ENCODE data around the gene PCDH9.

The PCDH9 gene

DNA sequence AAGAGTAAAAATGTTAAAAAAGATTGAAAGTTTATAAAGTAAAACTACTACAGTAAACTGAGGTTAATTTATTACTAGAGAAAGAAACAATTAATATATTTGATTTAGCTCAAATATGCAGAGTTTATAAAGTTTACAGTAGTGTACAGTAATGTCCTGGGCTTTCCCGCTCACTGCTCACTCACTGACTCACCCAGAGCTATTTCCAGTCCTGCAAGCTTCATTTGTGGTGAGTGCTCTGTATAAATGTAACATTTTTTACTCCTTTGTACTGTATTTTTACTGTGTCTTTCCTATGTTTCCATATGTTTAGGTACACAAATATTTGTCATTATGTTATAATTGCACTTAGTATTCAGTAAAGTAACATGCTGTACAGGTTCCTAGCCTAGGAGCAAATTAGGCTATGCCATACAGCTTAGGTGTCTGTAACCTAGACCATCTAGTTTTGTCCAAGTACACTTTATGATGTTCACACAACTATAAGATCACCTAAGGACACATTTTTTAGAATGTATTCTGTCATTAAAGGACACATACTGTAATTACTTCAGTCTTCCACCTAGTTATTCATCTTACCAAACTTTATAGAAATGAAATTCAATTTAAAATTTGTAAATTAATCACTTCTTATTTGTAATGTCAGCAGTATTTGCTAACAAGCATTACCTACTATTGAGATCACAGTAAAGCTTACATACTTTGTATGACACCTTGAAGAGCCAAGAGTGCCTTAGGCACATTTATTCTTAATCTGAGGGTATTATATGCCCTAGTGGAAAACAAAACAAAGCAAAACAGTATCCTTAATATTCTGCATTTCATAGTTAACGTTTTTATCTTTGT, 683.4 kb downstream of the PCDH9 start:
- no peak for DNase-seq (ENCODE audit: low read depth)
- H3K4me3 ChIP-seq (ENCODE audit: low read depth, low read length), result no peak overlapping the region
- TF ChIP-seq, protein P1, sequence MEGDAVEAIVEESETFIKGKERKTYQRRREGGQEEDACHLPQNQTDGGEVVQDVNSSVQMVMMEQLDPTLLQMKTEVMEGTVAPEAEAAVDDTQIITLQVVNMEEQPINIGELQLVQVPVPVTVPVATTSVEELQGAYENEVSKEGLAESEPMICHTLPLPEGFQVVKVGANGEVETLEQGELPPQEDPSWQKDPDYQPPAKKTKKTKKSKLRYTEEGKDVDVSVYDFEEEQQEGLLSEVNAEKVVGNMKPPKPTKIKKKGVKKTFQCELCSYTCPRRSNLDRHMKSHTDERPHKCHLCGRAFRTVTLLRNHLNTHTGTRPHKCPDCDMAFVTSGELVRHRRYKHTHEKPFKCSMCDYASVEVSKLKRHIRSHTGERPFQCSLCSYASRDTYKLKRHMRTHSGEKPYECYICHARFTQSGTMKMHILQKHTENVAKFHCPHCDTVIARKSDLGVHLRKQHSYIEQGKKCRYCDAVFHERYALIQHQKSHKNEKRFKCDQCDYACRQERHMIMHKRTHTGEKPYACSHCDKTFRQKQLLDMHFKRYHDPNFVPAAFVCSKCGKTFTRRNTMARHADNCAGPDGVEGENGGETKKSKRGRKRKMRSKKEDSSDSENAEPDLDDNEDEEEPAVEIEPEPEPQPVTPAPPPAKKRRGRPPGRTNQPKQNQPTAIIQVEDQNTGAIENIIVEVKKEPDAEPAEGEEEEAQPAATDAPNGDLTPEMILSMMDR (IDR thresholded peaks at IDR 0.05; ENCODE audit: low read depth, low read length), result no peak
- TF ChIP-seq, protein P2, sequence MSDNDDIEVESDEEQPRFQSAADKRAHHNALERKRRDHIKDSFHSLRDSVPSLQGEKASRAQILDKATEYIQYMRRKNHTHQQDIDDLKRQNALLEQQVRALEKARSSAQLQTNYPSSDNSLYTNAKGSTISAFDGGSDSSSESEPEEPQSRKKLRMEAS (IDR thresholded peaks at IDR 0.05; ENCODE audit: low read depth, low read length), result no peak
- TF ChIP-seq MYC (IDR thresholded peaks at IDR 0.05; ENCODE audit: low read depth, low read length), result no peak
- no peak for TF ChIP-seq POLR2A (IDR thresholded peaks at IDR 0.05; ENCODE audit: extremely low read depth, insufficient read length)

DNA sequence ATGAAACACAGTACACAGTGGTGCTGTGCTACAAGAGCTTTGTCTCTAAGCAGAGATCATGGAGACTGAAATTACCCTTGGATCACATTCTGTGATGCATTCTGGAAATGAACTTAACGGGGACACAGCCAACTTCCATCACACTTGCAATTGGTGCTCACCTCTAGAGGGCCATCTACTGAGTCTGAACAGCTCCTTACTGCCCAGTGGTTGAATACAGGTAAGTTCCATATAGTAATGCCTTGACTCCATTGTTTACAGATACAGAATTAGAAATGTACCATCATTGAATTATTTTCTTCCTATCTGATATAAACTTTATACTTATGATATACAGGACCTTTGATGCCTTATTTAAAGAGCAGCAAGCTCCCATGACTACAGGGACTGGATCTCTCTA, 686.4 kb downstream of the PCDH9 start:
- TF ChIP-seq, protein P1 (IDR thresholded peaks at IDR 0.05; ENCODE audit: low read depth, low read length), result peak; percentile 15
- TF ChIP-seq MYC (IDR thresholded peaks at IDR 0.05; ENCODE audit: low read depth, low read length), result no peak
- no peak overlapping the region for H3K4me3 ChIP-seq (ENCODE audit: low read depth, low read length)
- peak; percentile 13 for DNase-seq (ENCODE audit: low read depth)

DNA sequence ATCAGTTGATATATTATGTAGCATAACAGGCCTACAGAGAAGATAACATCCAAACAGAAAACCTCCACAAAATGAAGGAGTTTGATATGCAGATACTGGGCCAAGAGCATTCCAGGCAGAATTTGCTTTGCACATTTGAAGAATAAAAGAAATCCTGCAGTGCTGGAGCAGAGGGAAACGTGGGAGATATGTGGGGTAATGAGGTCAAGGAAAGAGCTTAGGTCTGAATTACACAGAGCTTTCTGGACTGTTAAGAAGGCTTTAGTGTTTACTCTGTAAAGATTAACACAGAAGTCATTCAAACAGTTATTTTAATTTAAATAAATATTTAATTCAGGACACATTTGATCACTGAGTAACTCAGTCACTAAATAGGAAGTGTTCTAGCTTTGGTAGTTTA, 692.7 kb downstream of the PCDH9 start:
- H3K4me3 ChIP-seq (ENCODE audit: low read depth, low read length), result no peak overlapping the region
- no peak for DNase-seq (ENCODE audit: low read depth)
- TF ChIP-seq, protein P2 (IDR thresholded peaks at IDR 0.05; ENCODE audit: low read depth, low read length), result no peak
- no peak for TF ChIP-seq POLR2A (IDR thresholded peaks at IDR 0.05; ENCODE audit: extremely low read depth, insufficient read length)
- no peak for TF ChIP-seq MYC (IDR thresholded peaks at IDR 0.05; ENCODE audit: low read depth, low read length)
- TF ChIP-seq, protein P1 (IDR thresholded peaks at IDR 0.05; ENCODE audit: low read depth, low read length), result no peak

DNA sequence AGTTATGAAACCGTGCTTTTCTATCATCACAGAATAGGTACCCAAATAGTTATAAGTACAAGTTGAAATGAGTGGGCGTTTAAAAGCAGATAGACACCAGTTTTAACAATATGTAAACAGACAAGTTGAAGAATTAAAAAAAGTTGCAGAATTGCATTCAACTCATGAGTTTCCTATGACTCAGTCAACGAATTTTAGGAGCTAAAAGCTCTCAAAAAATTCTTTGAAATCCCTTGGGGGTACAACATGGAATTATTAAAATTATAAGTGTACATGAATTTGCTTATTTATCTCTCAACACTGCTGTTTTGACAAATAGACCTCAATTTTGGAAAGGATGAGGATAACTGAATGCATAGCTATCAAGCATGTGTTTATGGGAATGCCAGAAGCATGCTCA, 693.4 kb downstream of the PCDH9 start:
- no peak for DNase-seq (ENCODE audit: low read depth)
- TF ChIP-seq MYC (IDR thresholded peaks at IDR 0.05; ENCODE audit: low read depth, low read length) (no peak), POLR2A (IDR thresholded peaks at IDR 0.05; ENCODE audit: extremely low read depth, insufficient read length) (no peak)
- TF ChIP-seq, protein P2 (IDR thresholded peaks at IDR 0.05; ENCODE audit: low read depth, low read length), result no peak
- TF ChIP-seq, protein P1 (IDR thresholded peaks at IDR 0.05; ENCODE audit: low read depth, low read length), result no peak
- H3K4me3 ChIP-seq (ENCODE audit: low read depth, low read length), result no peak overlapping the region

DNA sequence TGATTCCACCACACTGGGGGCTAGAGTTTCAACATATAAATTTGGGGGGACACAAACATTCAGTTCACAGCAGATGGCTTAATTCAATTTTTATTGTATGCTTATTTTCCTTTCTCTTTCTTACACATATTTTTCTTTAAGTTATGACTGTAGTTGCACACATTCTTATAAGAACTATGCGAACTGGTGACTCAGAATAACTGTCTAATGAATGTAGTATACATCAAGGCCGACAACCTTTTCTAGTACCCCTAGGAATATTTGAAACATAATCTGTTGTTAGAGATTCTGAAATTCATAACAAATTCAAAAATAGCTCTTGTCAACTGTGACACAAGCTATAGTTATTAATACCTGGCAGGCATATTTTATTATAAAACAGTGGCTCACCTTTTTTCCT, 695.6 kb downstream of the PCDH9 start:
- TF ChIP-seq, protein P1 (IDR thresholded peaks at IDR 0.05; ENCODE audit: low read depth, low read length), result no peak
- TF ChIP-seq, protein P2 (IDR thresholded peaks at IDR 0.05; ENCODE audit: low read depth, low read length), result no peak
- TF ChIP-seq MYC (IDR thresholded peaks at IDR 0.05; ENCODE audit: low read depth, low read length), result no peak
- TF ChIP-seq POLR2A (IDR thresholded peaks at IDR 0.05; ENCODE audit: extremely low read depth, insufficient read length), result no peak
- DNase-seq (ENCODE audit: low read depth), result no peak
- no peak overlapping the region for H3K4me3 ChIP-seq (ENCODE audit: low read depth, low read length)
